HCT116 (cell line): ENCODE data around the gene FKBP9. TPM values are rescaled to one million over a fixed set of nuclear protein-coding genes. Genes with fewer than 3 reads are reported as not detected.

Experiments
- ATAC-seq: fragments of 200-7000 bp; cut with Tn5 transposase; 2 replicates; pipeline ENCODE4 v1.9.1; 2020; ENCODE audit warnings: mild to moderate bottlenecking, moderate library complexity
- BruUV-seq: library from RNA; stranded (reverse); fragments of 400-500 nt; replicated peaks from 2 replicates; lab custom pipeline; 2021; lab: Mats Ljungman, UMichigan
- CTCF ChIA-PET: fragments of 300-600 bp; sonication (Branson Sonifier 250); formaldehyde crosslinking; loops from one replicate; lab custom pipeline; 2021; ENCODE audit warnings: antibody characterized with exemption; lab: Charles Lee
- POLR2A ChIA-PET: fragments of 300-600, 350-600 bp; sonication (Branson Sonifier 250); formaldehyde crosslinking; loops from one replicate; lab custom pipeline; 2021; ENCODE audit warnings: antibody characterized with exemption; lab: Charles Lee
- RAD21 ChIA-PET, 2 experiments: fragments of 300-600 bp; sonication (Branson Sonifier 250); formaldehyde crosslinking; loops; one replicate each; lab custom pipeline; 2023; ENCODE audit warnings: low total read pairs in 2 of 2; ENCODE audit not compliant: uncharacterized antibody in 2 of 2, unreplicated experiment in 2 of 2, low non-redundant PET in 1 of 2; lab: Charles Lee
- DNase-seq: peaks from one replicate; pipeline ENCODE4 v3.0.0-alpha.2; 2010; ENCODE audit warnings: low read depth, low spot score
- H2AFZ ChIP-seq: fragments of 200-600 bp; shearing (Covaris generic), sonication (generic); 2 replicates; pipeline ENCODE4 v1.6.1; 2017; ENCODE audit warnings: low read depth, mixed run types, mixed read lengths, antibody characterized with exemption, low read length; ENCODE audit not compliant: poor library complexity, severe bottlenecking
- H3K27ac ChIP-seq: 2 replicates; pipeline ENCODE4 v1.5.1; 2012; ENCODE audit warnings: low read depth, low read length
- H3K27me3 ChIP-seq: fragments of 200-600 bp; sonication (generic); 2 replicates; pipeline ENCODE4 v1.6.1; 2016; ENCODE audit warnings: mixed run types, low read length, mixed read lengths; ENCODE audit not compliant: insufficient read depth
- H3K36me3 ChIP-seq, 2 experiments: fragments of 200-500 bp in 1 of 2; fragments of 200-600 bp in 1 of 2; sonication (Bioruptor generic) in 1 of 2; sonication (generic) in 1 of 2; 2 replicates each; pipeline versions ENCODE4 v1.5.1 to v1.6.1; 2014 to 2016; ENCODE audit warnings: low read length in 2 of 2, inconsistent platforms in 1 of 2, mixed read lengths in 1 of 2, mixed run types in 1 of 2; ENCODE audit not compliant: insufficient read depth in 2 of 2, control insufficient read depth in 1 of 2
- H3K4me1 ChIP-seq, 2 experiments: fragments of 200-600 bp in 1 of 2; sonication (generic) in 1 of 2; 2 replicates each; pipeline versions ENCODE4 v1.5.1 to v1.6.1; 2012 to 2017; ENCODE audit warnings: low read length in 2 of 2, inconsistent platforms in 1 of 2, mild to moderate bottlenecking in 1 of 2, mixed read lengths in 1 of 2, mixed run types in 1 of 2, moderate library complexity in 1 of 2; ENCODE audit not compliant: insufficient read depth in 2 of 2, control insufficient read depth in 1 of 2
- H3K4me2 ChIP-seq: fragments of 200-600 bp; sonication (generic); 2 replicates; pipeline ENCODE4 v1.6.1; 2017; ENCODE audit warnings: mixed run types, low read length, mixed read lengths
- H3K4me3 ChIP-seq, 2 experiments: fragments of 200-600 bp in 1 of 2; sonication (generic) in 1 of 2; replicated peaks in 1 of 2; 2 replicates each; pipeline ENCODE4 v1.5.1; 2011 to 2016; ENCODE audit warnings: low read length in 2 of 2, control low read depth in 1 of 2, low read depth in 1 of 2, mild to moderate bottlenecking in 1 of 2, mixed read lengths in 1 of 2, mixed run types in 1 of 2
- H3K79me2 ChIP-seq: fragments of 200-600 bp; sonication (generic); 2 replicates; pipeline ENCODE4 v1.6.1; 2017; ENCODE audit warnings: mild to moderate bottlenecking, mixed run types, low read length, moderate library complexity, mixed read lengths; ENCODE audit not compliant: insufficient read depth
- H3K9ac ChIP-seq: fragments of 200-600 bp; sonication (generic); 2 replicates; pipeline ENCODE4 v1.6.1; 2016; ENCODE audit warnings: low read length, mixed read lengths
- H3K9me2 ChIP-seq: fragments of 200-600 bp; sonication (generic), shearing (Covaris generic); 2 replicates; pipeline ENCODE4 v1.6.1; 2017; ENCODE audit warnings: mixed run types, mild to moderate bottlenecking, moderate library complexity; ENCODE audit not compliant: insufficient read depth
- H3K9me3 ChIP-seq, 2 experiments: fragments of 200-500 bp in 1 of 2; fragments of 200-600 bp in 1 of 2; sonication (Bioruptor generic) in 1 of 2; sonication (generic) in 1 of 2; 2 replicates each; pipeline ENCODE4 v1.6.1; 2014 to 2017; ENCODE audit warnings: low read length in 2 of 2, mixed read lengths in 2 of 2, inconsistent platforms in 1 of 2, low read depth in 1 of 2, mild to moderate bottlenecking in 1 of 2, mixed run types in 1 of 2, moderate library complexity in 1 of 2; ENCODE audit not compliant: control insufficient read depth in 1 of 2, insufficient read depth in 1 of 2
- H4K20me1 ChIP-seq: fragments of 200-600 bp; sonication (generic), shearing (Covaris generic); 2 replicates; pipeline ENCODE4 v1.6.1; 2017; ENCODE audit warnings: mixed run types, mild to moderate bottlenecking, moderate library complexity; ENCODE audit not compliant: insufficient read depth
- CBX3 ChIP-seq: IDR thresholded peaks from 2 replicates; pipeline ENCODE4 v1.6.1; 2012; ENCODE audit warnings: low read depth
- EGR1 ChIP-seq: IDR thresholded peaks from 2 replicates; pipeline ENCODE4 v1.6.1; 2012; ENCODE audit warnings: low read depth
- ELF1 ChIP-seq: IDR thresholded peaks from 2 replicates; pipeline ENCODE4 v1.6.1; 2012; ENCODE audit warnings: low read depth, borderline replicate concordance
- EZH2 ChIP-seq: fragments of 200-600 bp; sonication (generic); IDR thresholded peaks from 2 replicates; pipeline ENCODE4 v1.6.1; 2017; ENCODE audit warnings: antibody characterized with exemption, mixed run types
- EZH2phosphoT487 ChIP-seq: fragments of 200-600 bp; IDR thresholded peaks from 2 replicates; pipeline ENCODE4 v1.6.1; 2018; ENCODE audit warnings: antibody characterized with exemption, borderline replicate concordance
- POLR2AphosphoS5 ChIP-seq: IDR thresholded peaks from 2 replicates; pipeline ENCODE4 v1.6.1; 2011; ENCODE audit warnings: mild to moderate bottlenecking, low read depth, low read length, moderate library complexity
- RAD21 ChIP-seq: IDR thresholded peaks from 2 replicates; pipeline ENCODE4 v1.6.1; 2012; ENCODE audit warnings: low read depth, mild to moderate bottlenecking
- SIN3A ChIP-seq: IDR thresholded peaks from 2 replicates; pipeline ENCODE4 v1.6.1; 2012; ENCODE audit warnings: low read depth
- SP1 ChIP-seq: IDR thresholded peaks from 2 replicates; pipeline ENCODE4 v1.6.1; 2012; ENCODE audit warnings: low read depth
- SRF ChIP-seq: IDR thresholded peaks from 2 replicates; pipeline ENCODE4 v1.6.1; 2012; ENCODE audit warnings: low read depth
- YY1 ChIP-seq: IDR thresholded peaks from 2 replicates; pipeline ENCODE4 v1.6.1; 2011; ENCODE audit warnings: low read length, low read depth, moderate library complexity, mild to moderate bottlenecking; ENCODE audit not compliant: insufficient replicate concordance; ENCODE audit errors: extremely low read depth
- ZFX ChIP-seq: fragments of 450-650 bp; IDR thresholded peaks from 2 replicates; pipeline ENCODE4 v1.6.1; 2017
- ZNF274 ChIP-seq: fragments of 200-500 bp; sonication (Bioruptor generic); IDR thresholded peaks from 2 replicates; pipeline ENCODE4 v1.6.1; 2014; ENCODE audit warnings: mild to moderate bottlenecking, low read depth, low read length, inconsistent platforms
- intact Hi-C: fragments of 100-400 bp; cut with micrococcal nuclease; formaldehyde crosslinking; loops from 2 replicates; pipeline ENCODE4 v1.10.0; 2022
- total RNA-seq: library from RNA; stranded (reverse); gene quantifications from one replicate; pipeline ENCODE4 v1.2.1, GENCODE V29; 2021; ENCODE audit not compliant: unreplicated experiment
- TF ChIP-seq, protein P1 (sequence below): IDR thresholded peaks from 2 replicates; pipeline ENCODE4 v1.6.1; 2012
- TF ChIP-seq, protein P2 (sequence below), 3 experiments: fragments of 200-600 bp in 1 of 3; sonication (generic) in 1 of 3; IDR thresholded peaks in 2 of 3; conservative IDR thresholded peaks in 1 of 3; 2 replicates each; pipeline ENCODE4 v1.5.1; 2012 to 2017; ENCODE audit warnings: low read depth in 2 of 3, low read length in 2 of 3, antibody characterized with exemption in 1 of 3, borderline replicate concordance in 1 of 3, control low read depth in 1 of 3, mild to moderate bottlenecking in 1 of 3, mixed read lengths in 1 of 3, mixed run types in 1 of 3, moderate library complexity in 1 of 3; ENCODE audit not compliant: insufficient read depth in 1 of 3
- TF ChIP-seq, protein P3 (sequence below): IDR thresholded peaks from 2 replicates; pipeline ENCODE4 v1.6.1; 2011; ENCODE audit warnings: mild to moderate bottlenecking, low read length, moderate library complexity; ENCODE audit not compliant: insufficient replicate concordance; ENCODE audit errors: extremely low read depth
- TF ChIP-seq, protein P4 (sequence below): IDR thresholded peaks from 2 replicates; pipeline ENCODE4 v1.6.1; 2012; ENCODE audit warnings: low read depth
- TF ChIP-seq, protein P5 (sequence below): IDR thresholded peaks from 2 replicates; pipeline ENCODE4 v1.6.1; 2012

Gene FKBP9
- total RNA-seq, 1 experiment from 2014 or later: 85.6 TPM

DNA sequence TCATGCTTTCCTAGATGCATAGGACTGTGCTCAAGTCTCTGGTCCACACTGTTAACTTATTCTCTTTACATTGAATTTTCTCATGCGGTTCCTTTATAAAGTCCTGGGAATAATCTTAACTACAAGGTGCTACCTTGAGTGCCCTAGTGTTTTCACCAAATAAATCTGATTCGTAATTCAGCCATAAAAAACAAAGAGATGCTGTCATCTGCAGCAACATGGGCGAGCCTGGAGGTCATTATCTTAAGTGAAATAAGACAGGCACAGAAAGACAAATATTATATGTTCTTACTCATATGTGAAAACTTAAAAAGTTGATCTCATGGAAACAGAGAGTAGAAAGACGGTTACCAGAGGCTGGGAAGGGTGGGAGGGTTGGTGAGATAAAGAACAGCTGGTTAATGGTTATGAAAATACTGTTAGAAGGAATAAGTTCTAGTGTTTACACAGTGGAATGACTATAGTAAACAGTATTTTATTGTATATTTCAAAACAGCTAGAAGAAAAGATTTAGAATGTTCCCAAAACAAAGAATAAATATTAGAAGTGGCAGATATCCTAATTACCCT, 67.0 kb downstream of the FKBP9 start:
- POLR2A ChIA-PET: no interaction called here

More for the DNA sequence above, 67.0 kb downstream of the FKBP9 start:
- no peaks in the 10 kb centered on the region for H3K9me2 ChIP-seq
- intact Hi-C loops: no loop called here
- no peak overlapping the region for H3K27ac ChIP-seq
- RAD21 ChIA-PET: no interaction called here
- H3K9me3 ChIP-seq: no peaks in the 10 kb centered on the region
- 0 out of 2 replicates have a peak, but pooled peaks cover 3% of the 10 kb centered on the region for H4K20me1 ChIP-seq
- ATAC-seq (no peak), DNase-seq (no peak)
- H3K79me2 ChIP-seq: peaks cover 37% of the 10 kb centered on the region
- H2AFZ ChIP-seq: no peak overlapping the region
- H3K27me3 ChIP-seq: no peaks in the 10 kb centered on the region
- TF ChIP-seq CBX3 (no peak), ELF1 (no peak), SIN3A (no peak), YY1 (no peak), EGR1 (no peak), ZNF274 (no peak), EZH2phosphoT487 (no peak), ZFX (no peak), POLR2AphosphoS5 (no peak), EZH2 (no peak), RAD21 (no peak), SRF (no peak), SP1 (no peak)
- TF ChIP-seq, protein P1, sequence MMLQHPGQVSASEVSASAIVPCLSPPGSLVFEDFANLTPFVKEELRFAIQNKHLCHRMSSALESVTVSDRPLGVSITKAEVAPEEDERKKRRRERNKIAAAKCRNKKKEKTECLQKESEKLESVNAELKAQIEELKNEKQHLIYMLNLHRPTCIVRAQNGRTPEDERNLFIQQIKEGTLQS: no peak
- TF ChIP-seq, protein P2, sequence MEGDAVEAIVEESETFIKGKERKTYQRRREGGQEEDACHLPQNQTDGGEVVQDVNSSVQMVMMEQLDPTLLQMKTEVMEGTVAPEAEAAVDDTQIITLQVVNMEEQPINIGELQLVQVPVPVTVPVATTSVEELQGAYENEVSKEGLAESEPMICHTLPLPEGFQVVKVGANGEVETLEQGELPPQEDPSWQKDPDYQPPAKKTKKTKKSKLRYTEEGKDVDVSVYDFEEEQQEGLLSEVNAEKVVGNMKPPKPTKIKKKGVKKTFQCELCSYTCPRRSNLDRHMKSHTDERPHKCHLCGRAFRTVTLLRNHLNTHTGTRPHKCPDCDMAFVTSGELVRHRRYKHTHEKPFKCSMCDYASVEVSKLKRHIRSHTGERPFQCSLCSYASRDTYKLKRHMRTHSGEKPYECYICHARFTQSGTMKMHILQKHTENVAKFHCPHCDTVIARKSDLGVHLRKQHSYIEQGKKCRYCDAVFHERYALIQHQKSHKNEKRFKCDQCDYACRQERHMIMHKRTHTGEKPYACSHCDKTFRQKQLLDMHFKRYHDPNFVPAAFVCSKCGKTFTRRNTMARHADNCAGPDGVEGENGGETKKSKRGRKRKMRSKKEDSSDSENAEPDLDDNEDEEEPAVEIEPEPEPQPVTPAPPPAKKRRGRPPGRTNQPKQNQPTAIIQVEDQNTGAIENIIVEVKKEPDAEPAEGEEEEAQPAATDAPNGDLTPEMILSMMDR (IDR thresholded peaks at IDR 0.05 in 2 of 3, conservative IDR thresholded peaks at IDR 0.05 in 1 of 3; ENCODE audit: borderline replicate concordance in 1 of 3, insufficient read depth in 1 of 3, low read depth in 2 of 3, low read length in 2 of 3): no peak
- TF ChIP-seq, protein P3, sequence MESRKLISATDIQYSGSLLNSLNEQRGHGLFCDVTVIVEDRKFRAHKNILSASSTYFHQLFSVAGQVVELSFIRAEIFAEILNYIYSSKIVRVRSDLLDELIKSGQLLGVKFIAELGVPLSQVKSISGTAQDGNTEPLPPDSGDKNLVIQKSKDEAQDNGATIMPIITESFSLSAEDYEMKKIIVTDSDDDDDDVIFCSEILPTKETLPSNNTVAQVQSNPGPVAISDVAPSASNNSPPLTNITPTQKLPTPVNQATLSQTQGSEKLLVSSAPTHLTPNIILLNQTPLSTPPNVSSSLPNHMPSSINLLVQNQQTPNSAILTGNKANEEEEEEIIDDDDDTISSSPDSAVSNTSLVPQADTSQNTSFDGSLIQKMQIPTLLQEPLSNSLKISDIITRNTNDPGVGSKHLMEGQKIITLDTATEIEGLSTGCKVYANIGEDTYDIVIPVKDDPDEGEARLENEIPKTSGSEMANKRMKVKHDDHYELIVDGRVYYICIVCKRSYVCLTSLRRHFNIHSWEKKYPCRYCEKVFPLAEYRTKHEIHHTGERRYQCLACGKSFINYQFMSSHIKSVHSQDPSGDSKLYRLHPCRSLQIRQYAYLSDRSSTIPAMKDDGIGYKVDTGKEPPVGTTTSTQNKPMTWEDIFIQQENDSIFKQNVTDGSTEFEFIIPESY: no peak
- TF ChIP-seq, protein P4, sequence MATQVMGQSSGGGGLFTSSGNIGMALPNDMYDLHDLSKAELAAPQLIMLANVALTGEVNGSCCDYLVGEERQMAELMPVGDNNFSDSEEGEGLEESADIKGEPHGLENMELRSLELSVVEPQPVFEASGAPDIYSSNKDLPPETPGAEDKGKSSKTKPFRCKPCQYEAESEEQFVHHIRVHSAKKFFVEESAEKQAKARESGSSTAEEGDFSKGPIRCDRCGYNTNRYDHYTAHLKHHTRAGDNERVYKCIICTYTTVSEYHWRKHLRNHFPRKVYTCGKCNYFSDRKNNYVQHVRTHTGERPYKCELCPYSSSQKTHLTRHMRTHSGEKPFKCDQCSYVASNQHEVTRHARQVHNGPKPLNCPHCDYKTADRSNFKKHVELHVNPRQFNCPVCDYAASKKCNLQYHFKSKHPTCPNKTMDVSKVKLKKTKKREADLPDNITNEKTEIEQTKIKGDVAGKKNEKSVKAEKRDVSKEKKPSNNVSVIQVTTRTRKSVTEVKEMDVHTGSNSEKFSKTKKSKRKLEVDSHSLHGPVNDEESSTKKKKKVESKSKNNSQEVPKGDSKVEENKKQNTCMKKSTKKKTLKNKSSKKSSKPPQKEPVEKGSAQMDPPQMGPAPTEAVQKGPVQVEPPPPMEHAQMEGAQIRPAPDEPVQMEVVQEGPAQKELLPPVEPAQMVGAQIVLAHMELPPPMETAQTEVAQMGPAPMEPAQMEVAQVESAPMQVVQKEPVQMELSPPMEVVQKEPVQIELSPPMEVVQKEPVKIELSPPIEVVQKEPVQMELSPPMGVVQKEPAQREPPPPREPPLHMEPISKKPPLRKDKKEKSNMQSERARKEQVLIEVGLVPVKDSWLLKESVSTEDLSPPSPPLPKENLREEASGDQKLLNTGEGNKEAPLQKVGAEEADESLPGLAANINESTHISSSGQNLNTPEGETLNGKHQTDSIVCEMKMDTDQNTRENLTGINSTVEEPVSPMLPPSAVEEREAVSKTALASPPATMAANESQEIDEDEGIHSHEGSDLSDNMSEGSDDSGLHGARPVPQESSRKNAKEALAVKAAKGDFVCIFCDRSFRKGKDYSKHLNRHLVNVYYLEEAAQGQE: no peak
- TF ChIP-seq, protein P5, sequence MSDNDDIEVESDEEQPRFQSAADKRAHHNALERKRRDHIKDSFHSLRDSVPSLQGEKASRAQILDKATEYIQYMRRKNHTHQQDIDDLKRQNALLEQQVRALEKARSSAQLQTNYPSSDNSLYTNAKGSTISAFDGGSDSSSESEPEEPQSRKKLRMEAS: no peak
- no TSS peak for BruUV-seq
- peaks cover 19% of the 10 kb centered on the region in 2 experiments for H3K36me3 ChIP-seq
- no peak overlapping the region for H3K4me2 ChIP-seq
- CTCF ChIA-PET: no interaction called here
- H3K4me1 ChIP-seq: no peaks in the 10 kb centered on the region
- no peak overlapping the region for H3K4me3 ChIP-seq
- H3K9ac ChIP-seq: no peak overlapping the region
